ENCODE measurements around the gene CACNB4. TPM values are rescaled to one million over a fixed set of nuclear protein-coding genes. Genes with fewer than 3 reads are reported as not detected.
"Not testable (repeated sequence)": the region's sequence is repeated elsewhere in the genome, so short reads cannot be mapped to it uniquely, and the experiment has no call there.

Gene CACNB4
- total RNA-seq, 1 experiment from 2014 or later = not detected

DNA sequence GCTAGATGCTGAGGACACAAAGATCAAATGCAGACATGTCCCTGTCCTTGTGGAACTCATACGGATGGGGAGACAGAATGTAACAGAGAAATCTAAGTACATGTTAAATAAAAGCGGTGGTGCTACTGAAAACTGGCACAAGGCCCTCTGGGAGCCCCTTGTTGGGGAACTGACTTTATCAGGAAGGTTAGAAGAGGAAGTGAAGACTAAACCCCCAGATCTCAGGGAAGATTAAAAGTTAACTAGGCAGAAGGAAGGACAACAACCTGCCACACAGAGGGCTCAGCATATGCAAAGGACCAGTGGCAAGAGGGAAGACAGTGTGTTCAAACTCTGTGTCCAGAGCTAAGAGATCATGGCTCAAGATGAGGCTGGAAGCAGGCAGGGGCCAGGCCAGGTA, 4.8 kb downstream of the CACNB4 start:
- intact Hi-C loops (cut with micrococcal nuclease) = no loop called here
- Histone ChIP-seq H3K4me3 (ENCODE audit: low read length) (no peak overlapping the region), H3K4me2 (ENCODE audit: low read length) (no peak overlapping the region), H3K36me3 (ENCODE audit: low read depth, low read length) (no peaks in the 10 kb centered on the region), H3K27me3 (ENCODE audit: low read length) (peaks cover 69% of the 10 kb centered on the region), H3K9ac (ENCODE audit: low read length) (no peak overlapping the region), H3K79me2 (ENCODE audit: low read length) (no peaks in the 10 kb centered on the region), H3K9me3 (ENCODE audit: low read length) (no peaks in the 10 kb centered on the region), H3K27ac (ENCODE audit: low read length) (no peak overlapping the region), H2AFZ (ENCODE audit: low read length) (no peak overlapping the region), H4K20me1 (ENCODE audit: low read length) (no peaks in the 10 kb centered on the region), H3F3A (ENCODE audit: low read length, unreplicated experiment) (no peaks in the 10 kb centered on the region), H3K4me1 (ENCODE audit: insufficient read depth, low read length) (peaks cover 15% of the 10 kb centered on the region; the same call in 1 of the 2 replicates), H3K9me2 (replicated peaks; ENCODE audit: low read length) (no peaks in the 10 kb centered on the region)
- no peak for DNase-seq
- CTCF ChIA-PET = no interaction called here
- BruUV-seq (replicated peaks) = no TSS peak
- no peak for ATAC-seq
- TF ChIP-seq, protein P1, sequence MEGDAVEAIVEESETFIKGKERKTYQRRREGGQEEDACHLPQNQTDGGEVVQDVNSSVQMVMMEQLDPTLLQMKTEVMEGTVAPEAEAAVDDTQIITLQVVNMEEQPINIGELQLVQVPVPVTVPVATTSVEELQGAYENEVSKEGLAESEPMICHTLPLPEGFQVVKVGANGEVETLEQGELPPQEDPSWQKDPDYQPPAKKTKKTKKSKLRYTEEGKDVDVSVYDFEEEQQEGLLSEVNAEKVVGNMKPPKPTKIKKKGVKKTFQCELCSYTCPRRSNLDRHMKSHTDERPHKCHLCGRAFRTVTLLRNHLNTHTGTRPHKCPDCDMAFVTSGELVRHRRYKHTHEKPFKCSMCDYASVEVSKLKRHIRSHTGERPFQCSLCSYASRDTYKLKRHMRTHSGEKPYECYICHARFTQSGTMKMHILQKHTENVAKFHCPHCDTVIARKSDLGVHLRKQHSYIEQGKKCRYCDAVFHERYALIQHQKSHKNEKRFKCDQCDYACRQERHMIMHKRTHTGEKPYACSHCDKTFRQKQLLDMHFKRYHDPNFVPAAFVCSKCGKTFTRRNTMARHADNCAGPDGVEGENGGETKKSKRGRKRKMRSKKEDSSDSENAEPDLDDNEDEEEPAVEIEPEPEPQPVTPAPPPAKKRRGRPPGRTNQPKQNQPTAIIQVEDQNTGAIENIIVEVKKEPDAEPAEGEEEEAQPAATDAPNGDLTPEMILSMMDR (conservative IDR thresholded peaks at IDR 0.05; ENCODE audit: low read depth, low read length) = no peak
- TF ChIP-seq EZH2phosphoT487 (IDR thresholded peaks at IDR 0.05; ENCODE audit: borderline replicate concordance, low read length) = no peak
- POLR2A ChIA-PET (ENCODE audit: unreplicated experiment) = no interaction called here

DNA sequence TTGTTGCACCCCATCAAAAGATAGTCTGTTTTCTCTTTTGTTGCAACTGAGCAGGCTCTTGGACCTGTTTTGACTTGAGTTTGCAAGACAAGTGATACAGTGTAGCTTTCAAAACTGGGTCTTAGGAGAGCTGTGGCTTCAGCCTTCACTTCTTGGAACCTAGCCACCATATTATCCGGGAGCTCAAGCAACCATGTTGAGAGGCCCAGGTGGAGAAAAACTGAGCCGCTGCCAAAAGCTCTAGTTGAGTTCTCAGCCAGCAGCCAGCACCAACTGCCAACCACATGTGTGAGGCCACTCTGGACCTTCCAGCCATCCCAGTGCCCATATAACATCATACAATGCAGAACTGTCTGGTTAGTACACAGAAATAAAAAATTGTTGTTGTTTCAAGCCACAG, 5.4 kb downstream of the CACNB4 start:
- no peaks in the 10 kb centered on the region for H3F3A ChIP-seq (ENCODE audit: low read length, unreplicated experiment)
- H2AFZ ChIP-seq (ENCODE audit: low read length) = no peak overlapping the region
- H3K9me3 ChIP-seq (ENCODE audit: low read length) = no peaks in the 10 kb centered on the region
- TF ChIP-seq EZH2phosphoT487 (IDR thresholded peaks at IDR 0.05; ENCODE audit: borderline replicate concordance, low read length) = no peak
- no peak for TF ChIP-seq EZH2 (IDR thresholded peaks at IDR 0.05; ENCODE audit: low read length, unreplicated experiment)
- no peak for ATAC-seq
- no peak overlapping the region for H3K4me2 ChIP-seq (ENCODE audit: low read length)
- peaks cover 10% of the 10 kb centered on the region; the same call in 1 of the 2 replicates for H3K4me1 ChIP-seq (ENCODE audit: insufficient read depth, low read length)
- no peaks in the 10 kb centered on the region for H4K20me1 ChIP-seq (ENCODE audit: low read length)
- intact Hi-C loops (cut with micrococcal nuclease) = no loop called here
- DNase-seq = no peak
- peaks cover 67% of the 10 kb centered on the region for H3K27me3 ChIP-seq (ENCODE audit: low read length)
- no peak overlapping the region for H3K4me3 ChIP-seq (ENCODE audit: low read length)
- no peak overlapping the region for H3K27ac ChIP-seq (ENCODE audit: low read length)
- no TSS peak for BruUV-seq (replicated peaks)
- no peaks in the 10 kb centered on the region for H3K36me3 ChIP-seq (ENCODE audit: low read depth, low read length)
- ChIA-PET CTCF (no interaction called here), POLR2A (ENCODE audit: unreplicated experiment) (no interaction called here)
- H3K9me2 ChIP-seq (replicated peaks; ENCODE audit: low read length) = no peaks in the 10 kb centered on the region
- H3K79me2 ChIP-seq (ENCODE audit: low read length) = no peaks in the 10 kb centered on the region
- H3K9ac ChIP-seq (ENCODE audit: low read length) = no peak overlapping the region

DNA sequence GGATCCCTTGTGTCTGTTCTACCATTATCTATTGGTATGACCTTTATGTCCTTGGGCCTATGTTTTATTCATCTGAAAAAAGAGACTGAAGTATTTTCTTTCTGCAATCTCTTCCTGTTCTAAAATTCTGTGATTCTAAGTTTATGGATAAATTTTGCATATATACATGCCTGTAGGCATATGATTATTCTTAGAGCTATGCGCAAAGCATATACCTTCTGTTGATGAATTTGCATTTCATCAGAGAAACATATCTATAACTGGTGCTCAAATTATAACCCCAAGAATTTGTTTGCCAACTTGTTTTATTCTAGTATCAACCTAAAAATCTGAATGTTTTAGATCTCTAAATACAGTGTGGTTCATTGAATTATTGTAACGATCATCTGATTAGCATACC, 6.7 kb downstream of the CACNB4 start:
- Histone ChIP-seq H4K20me1 (ENCODE audit: low read length) (no peaks in the 10 kb centered on the region), H2AFZ (ENCODE audit: low read length) (no peak overlapping the region), H3K9me3 (ENCODE audit: low read length) (no peaks in the 10 kb centered on the region), H3F3A (ENCODE audit: low read length, unreplicated experiment) (no peaks in the 10 kb centered on the region), H3K27ac (ENCODE audit: low read length) (no peak overlapping the region), H3K4me3 (ENCODE audit: low read length) (no peak overlapping the region), H3K79me2 (ENCODE audit: low read length) (no peaks in the 10 kb centered on the region), H3K27me3 (ENCODE audit: low read length) (peaks cover 53% of the 10 kb centered on the region), H3K9ac (ENCODE audit: low read length) (no peak overlapping the region), H3K4me1 (ENCODE audit: insufficient read depth, low read length) (no peaks in the 10 kb centered on the region), H3K36me3 (ENCODE audit: low read depth, low read length) (no peaks in the 10 kb centered on the region), H3K9me2 (replicated peaks; ENCODE audit: low read length) (no peaks in the 10 kb centered on the region), H3K4me2 (ENCODE audit: low read length) (no peak overlapping the region)
- intact Hi-C loops (cut with micrococcal nuclease) = no loop called here
- no TSS peak for BruUV-seq (replicated peaks)
- no peak for ATAC-seq
- CTCF ChIA-PET = no interaction called here
- TF ChIP-seq, protein P1 (conservative IDR thresholded peaks at IDR 0.05; ENCODE audit: low read depth, low read length) = no peak
- no peak for TF ChIP-seq EZH2 (IDR thresholded peaks at IDR 0.05; ENCODE audit: low read length, unreplicated experiment)
- no peak for TF ChIP-seq EZH2phosphoT487 (IDR thresholded peaks at IDR 0.05; ENCODE audit: borderline replicate concordance, low read length)
- POLR2A ChIA-PET (ENCODE audit: unreplicated experiment) = no interaction called here
- no peak for DNase-seq

DNA sequence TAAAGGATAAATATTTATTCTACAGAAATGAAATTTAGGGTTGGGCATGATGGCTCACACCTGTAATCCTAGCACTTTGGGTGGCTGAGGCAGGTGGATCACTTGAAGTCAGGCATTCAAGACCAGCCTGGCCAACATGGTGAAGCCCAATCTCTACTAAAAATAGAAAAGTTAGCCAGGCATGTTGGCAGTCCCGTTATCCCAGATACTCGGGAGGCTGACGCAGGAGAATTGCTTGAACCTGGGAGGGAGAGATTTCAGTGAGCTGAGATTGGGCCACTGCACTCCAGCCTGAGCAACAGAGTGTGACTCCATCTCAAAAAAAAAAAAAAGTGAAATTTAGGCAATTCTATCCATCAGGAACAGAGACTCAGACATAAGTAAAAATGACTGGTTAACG, 8.1 kb downstream of the CACNB4 start:
- H3K9me2 ChIP-seq (replicated peaks; ENCODE audit: low read length); POLR2A ChIA-PET (ENCODE audit: unreplicated experiment); H3F3A ChIP-seq (ENCODE audit: low read length, unreplicated experiment); H3K27ac ChIP-seq (ENCODE audit: low read length); H3K9ac ChIP-seq (ENCODE audit: low read length); intact Hi-C loops (cut with micrococcal nuclease); CTCF ChIA-PET; H3K9me3 ChIP-seq (ENCODE audit: low read length); ATAC-seq; H2AFZ ChIP-seq (ENCODE audit: low read length); H3K36me3 ChIP-seq (ENCODE audit: low read depth, low read length); DNase-seq; H3K4me2 ChIP-seq (ENCODE audit: low read length); H3K4me1 ChIP-seq (ENCODE audit: insufficient read depth, low read length); BruUV-seq (replicated peaks); H3K4me3 ChIP-seq (ENCODE audit: low read length); H3K79me2 ChIP-seq (ENCODE audit: low read length); H4K20me1 ChIP-seq (ENCODE audit: low read length): not testable (repeated sequence)
- H3K27me3 ChIP-seq (ENCODE audit: low read length) = peaks cover 43% of the 10 kb centered on the region

All from PC-3 (cell line).